Measurements from ENCODE around the gene RSBN1. TPM values are rescaled to one million over a fixed set of nuclear protein-coding genes. Genes with fewer than 3 reads are reported as not detected.

RSBN1 gene
- total and polyA plus RNA-seq, 5 experiments from 2014 or later: 34.8 to 56.3 (median 39.1) TPM

DNA sequence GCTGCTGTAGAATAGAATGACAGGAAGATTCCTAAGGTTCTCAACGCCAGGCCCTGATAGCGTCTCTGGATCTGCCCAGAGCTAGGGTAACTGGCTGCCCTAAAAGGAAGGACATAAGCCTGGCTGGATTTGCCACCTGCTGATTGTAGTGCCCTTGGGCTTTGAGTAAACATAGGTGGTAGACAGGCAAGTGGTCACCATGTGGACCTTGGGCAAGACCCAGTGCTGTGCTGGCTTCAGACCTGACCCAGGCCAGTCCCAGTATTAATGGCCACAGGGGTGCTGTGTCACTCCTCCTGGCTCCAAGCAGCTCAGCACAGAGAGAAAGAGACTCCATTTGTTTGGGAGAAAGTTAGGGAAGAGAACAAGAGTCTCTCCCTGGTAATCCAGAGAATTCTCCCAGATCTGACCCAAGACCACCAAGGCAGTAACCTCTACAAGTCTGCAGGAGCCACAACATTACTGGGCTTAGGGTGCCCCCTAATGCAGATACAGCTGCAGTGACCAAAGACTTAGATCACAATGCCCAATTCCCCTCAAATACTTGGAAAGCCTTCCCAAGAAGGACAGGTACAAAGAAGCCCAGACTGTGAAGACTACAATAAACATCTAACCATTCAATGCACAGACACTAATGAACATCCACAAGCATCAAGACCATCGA lies 97.5 kb downstream of the RSBN1 start:
- H3K36me3 Mint-ChIP-seq: peaks cover 21 to 41% (median 36%) of the 10 kb centered on the region in 3 donors
- no peak overlapping the region for H3K4me3 Mint-ChIP-seq
- POLR2A ChIA-PET: no interaction called here
- ATAC-seq (no peak), DNase-seq (no peak)
- no peak overlapping the region for H3K27ac Mint-ChIP-seq
- H3K27me3 Mint-ChIP-seq: no peaks in the 10 kb centered on the region
- peaks cover 8 to 32% (median 17%) of the 10 kb centered on the region in 9 donors for H3K9me3 Mint-ChIP-seq
- peaks cover 0 to 3% (median under 1%) of the 10 kb centered on the region in 4 donors for H3K4me1 Mint-ChIP-seq

Other genes starting within 250 kb of the RSBN1 start
- gene PHTF1, start 53.0 kb downstream of the RSBN1 start, total RNA-seq: 1 to 10 TPM; 7.7 to 9.9 TPM
- gene PHTF1, start 53.0 kb downstream of the RSBN1 start, polyA plus RNA-seq: 1 to 10 TPM; 1.9 to 4.3 (median 3.1) TPM
- gene PTPN22, start 59.2 kb upstream of the RSBN1 start, total RNA-seq: 10 to 100 TPM; 26.6 to 27.3 TPM
- gene PTPN22, start 59.2 kb upstream of the RSBN1 start, polyA plus RNA-seq: 10 to 100 TPM; 32.0 to 59.6 (median 40.1) TPM
- 1 to 10 TPM; 1.3 to 3.3 TPM for gene BCL2L15, start 75.1 kb upstream of the RSBN1 start, total RNA-seq
- under 1 TPM in 1 of 3 donors, not detected in 2; 0.03 TPM for gene BCL2L15, start 75.1 kb upstream of the RSBN1 start, polyA plus RNA-seq
- gene AP4B1, start 92.3 kb upstream of the RSBN1 start, total RNA-seq: 10 to 100 TPM; 65.1 to 75.2 TPM
- 1 to 10 TPM; 7.9 to 9.6 (median 8.6) TPM for gene AP4B1, start 92.3 kb upstream of the RSBN1 start, polyA plus RNA-seq
- gene DCLRE1B, start 92.8 kb upstream of the RSBN1 start, total RNA-seq: 1 to 10 TPM; 5.2 to 5.5 TPM
- gene DCLRE1B, start 92.8 kb upstream of the RSBN1 start, polyA plus RNA-seq: 1 to 10 TPM; 3.7 to 5.2 (median 4.5) TPM
- 100 to 1,000 TPM; 123 to 138 TPM for gene HIPK1, start 116.8 kb upstream of the RSBN1 start, total RNA-seq
- 10 to 100 TPM; 14.5 to 19.3 (median 17.5) TPM for gene HIPK1, start 116.8 kb upstream of the RSBN1 start, polyA plus RNA-seq
- under 1 TPM; 0.36 to 0.49 TPM for gene OLFML3, start 167.0 kb upstream of the RSBN1 start, total RNA-seq
- gene OLFML3, start 167.0 kb upstream of the RSBN1 start, polyA plus RNA-seq: not detected